Muscle layer of duodenum (tissue), 2 donors: Measurements from ENCODE around the gene WFIKKN1.

Experiments
- H3K27ac ChIP-seq: one replicate; pipeline ENCODE4 v1.7.0; 2013; ENCODE audit warnings: mild to moderate bottlenecking, low read length
- H3K27me3 ChIP-seq: one replicate; pipeline ENCODE4 v1.7.0; 2013; ENCODE audit warnings: low read depth, mild to moderate bottlenecking, control low read depth, low read length
- H3K36me3 ChIP-seq, 2 donors: one replicate each; pipeline ENCODE4 v1.7.0; 2013; ENCODE audit warnings: low read length in 2 of 2, control low read depth in 1 of 2, mild to moderate bottlenecking in 1 of 2; ENCODE audit not compliant: insufficient read depth in 2 of 2, control insufficient read depth in 1 of 2
- H3K4me1 ChIP-seq, 2 donors: one replicate each; pipeline ENCODE4 v1.7.0; 2013; ENCODE audit warnings: low read length in 2 of 2, mild to moderate bottlenecking in 2 of 2, control low read depth in 1 of 2, moderate library complexity in 1 of 2; ENCODE audit not compliant: insufficient read depth in 2 of 2, control insufficient read depth in 1 of 2
- H3K4me3 ChIP-seq, 2 donors: one replicate each; pipeline ENCODE4 v1.7.0; 2013; ENCODE audit warnings: low read length in 2 of 2, low read depth in 1 of 2, mild to moderate bottlenecking in 1 of 2
- H3K9me3 ChIP-seq, 2 donors: one replicate each; pipeline ENCODE4 v1.7.0; 2013; ENCODE audit warnings: low read length in 2 of 2, control low read depth in 1 of 2, mild to moderate bottlenecking in 1 of 2; ENCODE audit not compliant: control insufficient read depth in 1 of 2
- donor health status: healthy.

WFIKKN1 gene

DNA sequence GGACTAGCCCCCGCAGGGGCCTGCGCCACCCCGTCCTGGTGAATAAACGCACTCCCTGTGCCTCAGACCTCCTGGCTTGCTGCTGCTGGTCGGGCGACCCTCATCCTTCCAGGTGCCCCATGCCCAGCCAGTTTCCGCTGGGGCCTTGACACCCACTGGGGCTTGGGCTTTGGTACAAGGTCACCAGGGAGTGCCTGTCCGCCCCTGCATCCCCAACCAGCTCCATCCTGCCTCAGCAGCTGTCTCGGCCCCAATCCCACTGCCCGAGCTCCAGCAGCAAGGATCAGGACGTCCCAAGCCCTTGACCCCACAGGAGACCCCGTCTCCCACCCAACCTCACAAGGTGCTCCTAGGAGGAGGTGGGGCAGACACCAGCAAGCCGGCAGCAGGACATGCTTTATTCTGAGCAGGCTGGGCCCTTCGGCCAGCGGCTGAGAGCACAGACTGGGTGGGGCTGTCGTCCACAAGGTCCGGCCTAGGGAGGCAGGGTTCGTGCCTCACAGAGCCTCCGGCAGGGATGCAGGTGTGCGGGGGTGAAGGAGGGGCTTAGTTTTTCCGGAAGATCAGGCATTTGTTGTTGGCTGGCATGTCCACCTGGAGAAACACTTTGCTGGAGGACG is 3.4 kb downstream of the WFIKKN1 start:
- Histone ChIP-seq H3K27me3 (no peaks in the 10 kb centered on the region), H3K27ac (no peak overlapping the region), H3K9me3 (no peaks in the 10 kb centered on the region), H3K36me3 (peaks cover 0 to 16% of the 10 kb centered on the region in 2 donors), H3K4me1 (peaks cover 0 to 48% of the 10 kb centered on the region in 2 donors), H3K4me3 (no peak overlapping the region)

DNA sequence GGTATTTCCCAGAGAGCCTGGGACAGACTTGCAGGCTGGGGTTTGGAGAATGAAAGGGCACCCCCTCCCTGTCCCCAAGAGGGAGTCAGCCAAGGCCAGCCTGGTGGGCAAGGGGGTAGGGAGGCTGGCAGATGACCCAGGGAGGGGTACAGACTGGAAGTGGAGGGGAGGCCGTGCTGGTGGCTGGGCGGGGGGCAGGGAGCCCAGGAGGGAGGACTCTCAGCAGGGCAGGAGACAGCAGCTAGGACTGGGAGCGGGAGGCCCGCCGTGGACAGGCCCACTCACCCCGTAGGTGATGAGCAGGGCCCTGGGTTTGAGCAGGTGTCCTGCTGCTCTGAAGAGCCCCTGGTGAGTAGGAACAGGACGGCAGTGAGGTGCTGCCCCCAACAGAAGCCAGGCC is 4.2 kb downstream of the WFIKKN1 start:
- H3K4me3 ChIP-seq = peak overlapping the region in 1 of 2 donors; percentile 97
- H3K4me1 ChIP-seq = peaks cover 0 to 43% of the 10 kb centered on the region in 2 donors
- peaks cover 0 to 16% of the 10 kb centered on the region in 2 donors for H3K36me3 ChIP-seq
- H3K27ac ChIP-seq = no peak overlapping the region
- H3K27me3 ChIP-seq = no peaks in the 10 kb centered on the region
- H3K9me3 ChIP-seq = no peaks in the 10 kb centered on the region

DNA sequence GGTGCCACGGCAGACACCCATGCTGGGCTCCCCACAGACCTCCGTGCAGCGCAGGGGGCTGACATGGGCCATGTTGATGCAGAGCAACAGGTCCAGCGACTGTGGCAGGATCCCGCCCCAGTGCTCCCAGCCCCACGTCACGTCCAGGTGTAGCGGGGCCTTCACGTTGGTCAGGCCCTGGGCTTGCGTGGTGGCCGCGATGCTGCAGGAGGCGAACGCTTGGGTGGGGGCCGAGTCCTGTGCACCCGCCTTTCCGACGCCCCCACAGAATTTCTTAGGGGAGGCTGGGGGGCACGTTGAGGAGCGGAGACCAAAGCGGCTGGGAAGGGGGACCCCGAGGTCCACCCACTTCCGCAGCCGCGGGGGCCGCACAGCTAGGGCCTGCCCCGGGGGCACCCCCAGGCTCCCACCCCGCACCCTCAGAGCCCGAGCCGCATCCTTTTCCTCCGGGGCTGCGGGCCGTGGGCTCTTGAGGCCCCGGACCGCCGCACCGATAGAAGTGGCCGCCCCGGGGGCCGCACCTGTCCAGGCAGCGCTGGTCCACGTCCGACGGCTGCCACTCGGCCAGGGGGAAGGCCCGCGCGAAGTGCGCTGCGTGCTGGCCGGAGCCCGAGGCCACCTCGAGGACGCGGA is 4.9 kb downstream of the WFIKKN1 start:
- Histone ChIP-seq H3K4me3 (peak overlapping the region; percentile 74 to 97), H3K4me1 (peaks cover 0 to 36% of the 10 kb centered on the region in 2 donors), H3K27ac (no peak overlapping the region), H3K27me3 (no peaks in the 10 kb centered on the region), H3K36me3 (peaks cover 0 to 16% of the 10 kb centered on the region in 2 donors), H3K9me3 (no peaks in the 10 kb centered on the region)

DNA sequence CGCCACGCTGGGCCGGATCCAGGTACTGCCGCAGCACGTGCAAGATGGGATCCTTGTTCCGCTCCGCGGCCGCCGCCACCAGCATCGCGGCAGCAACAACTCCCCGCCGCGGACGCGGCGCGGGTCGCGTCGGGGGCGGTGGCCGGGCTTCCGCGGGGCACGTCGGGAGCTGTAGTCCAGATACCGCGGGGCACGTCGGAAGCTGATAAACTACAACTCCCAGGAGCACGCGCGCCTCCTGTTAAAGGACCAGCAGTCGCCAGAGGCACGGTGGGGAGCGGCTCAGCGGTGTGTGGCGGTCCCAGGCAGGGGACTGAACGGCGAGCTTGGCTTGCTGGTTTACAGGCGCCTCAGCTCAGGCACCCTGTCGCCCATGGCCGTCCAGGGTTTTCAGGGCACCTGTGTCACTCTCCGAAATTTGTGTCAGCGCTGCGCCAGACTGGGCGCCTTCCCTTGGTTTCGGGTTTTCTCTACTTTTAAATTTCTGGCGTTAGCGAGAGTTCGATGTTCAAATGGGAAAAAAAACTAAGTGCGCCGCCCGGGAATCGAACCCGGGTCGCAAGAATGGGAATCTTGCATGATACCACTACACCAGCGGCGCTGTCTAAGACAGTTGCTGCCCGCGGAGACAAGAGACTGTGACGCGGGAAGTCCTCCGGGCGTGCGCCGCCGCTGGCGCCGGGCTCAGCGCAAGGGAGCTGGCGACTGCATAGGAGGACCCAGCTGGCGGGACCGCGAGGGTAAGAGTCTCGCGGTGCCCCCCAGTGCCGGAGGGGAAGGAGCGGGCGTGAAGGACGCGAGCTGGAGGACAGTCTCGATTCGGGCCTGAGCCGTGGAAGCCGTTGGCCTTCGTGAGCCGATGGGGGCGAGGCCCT is 5.7 kb downstream of the WFIKKN1 start, which contains the start of gene METTL26:
TSS of gene METTL26 (minus strand) at position 100 of the 875 bp plus-strand sequence. CDS start at position 85, 15 bp downstream.
- Histone ChIP-seq H3K36me3 (peaks cover 0 to 16% of the 10 kb centered on the region in 2 donors), H3K27me3 (no peaks in the 10 kb centered on the region), H3K4me1 (peaks cover 0 to 36% of the 10 kb centered on the region in 2 donors), H3K4me3 (peak within 1 kb of the TSS; percentile 74 to 97), H3K27ac (peak within 1 kb of the TSS; percentile 92), H3K9me3 (no peaks in the 10 kb centered on the region)

DNA sequence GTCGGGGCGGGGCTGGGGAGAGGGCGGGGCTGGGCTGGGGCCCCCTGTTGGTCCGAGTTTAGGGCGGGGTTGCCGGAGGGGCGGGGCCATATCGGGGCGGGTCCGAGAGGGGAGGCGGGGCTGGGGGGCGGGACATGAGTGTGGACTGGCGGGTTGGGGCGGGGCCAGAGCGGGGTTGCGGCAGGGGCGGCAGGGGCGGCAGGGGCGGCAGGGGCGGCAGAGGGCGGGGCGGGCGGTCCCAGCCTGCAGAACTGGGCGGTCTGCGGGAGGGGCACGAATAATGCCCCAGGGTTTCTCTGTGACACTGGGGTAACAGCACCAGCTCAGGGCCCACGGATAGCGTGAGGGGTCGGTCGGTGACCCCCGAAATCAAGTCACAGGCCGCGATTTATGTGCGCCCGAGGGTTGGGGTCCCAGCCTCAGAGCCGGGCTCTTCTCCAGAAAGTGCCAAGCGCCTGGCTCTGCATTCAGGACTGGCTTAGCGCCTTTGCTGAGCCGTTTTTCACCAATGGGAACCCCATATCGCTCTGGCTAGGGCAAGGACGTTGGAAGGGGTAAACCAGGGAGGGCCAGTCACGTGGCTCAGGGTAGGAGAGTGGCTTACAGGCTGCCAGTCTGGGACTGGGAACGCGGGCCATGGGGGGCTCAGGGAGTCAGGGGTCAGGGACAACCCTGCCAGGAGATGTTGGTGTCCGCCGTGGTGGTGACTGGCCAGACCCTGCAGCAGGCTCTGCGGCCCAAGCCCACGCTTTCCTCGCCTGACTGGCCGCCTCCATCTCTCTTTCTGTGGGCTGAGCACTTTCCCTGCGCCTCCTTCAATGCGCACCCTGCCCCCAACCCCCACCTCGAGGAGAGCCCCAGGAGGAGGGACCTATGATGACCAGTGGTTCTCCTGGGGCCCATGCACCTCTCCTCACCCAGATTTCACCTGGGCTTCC is 6.6 kb downstream of the WFIKKN1 start:
- H3K9me3 ChIP-seq = no peaks in the 10 kb centered on the region
- H3K4me3 ChIP-seq = peak overlapping the region; percentile 74 to 97
- H3K36me3 ChIP-seq = peaks cover 0 to 16% of the 10 kb centered on the region in 2 donors
- no peaks in the 10 kb centered on the region for H3K27me3 ChIP-seq
- peak overlapping the region; percentile 92 for H3K27ac ChIP-seq
- peaks cover 0 to 36% of the 10 kb centered on the region in 2 donors for H3K4me1 ChIP-seq

DNA sequence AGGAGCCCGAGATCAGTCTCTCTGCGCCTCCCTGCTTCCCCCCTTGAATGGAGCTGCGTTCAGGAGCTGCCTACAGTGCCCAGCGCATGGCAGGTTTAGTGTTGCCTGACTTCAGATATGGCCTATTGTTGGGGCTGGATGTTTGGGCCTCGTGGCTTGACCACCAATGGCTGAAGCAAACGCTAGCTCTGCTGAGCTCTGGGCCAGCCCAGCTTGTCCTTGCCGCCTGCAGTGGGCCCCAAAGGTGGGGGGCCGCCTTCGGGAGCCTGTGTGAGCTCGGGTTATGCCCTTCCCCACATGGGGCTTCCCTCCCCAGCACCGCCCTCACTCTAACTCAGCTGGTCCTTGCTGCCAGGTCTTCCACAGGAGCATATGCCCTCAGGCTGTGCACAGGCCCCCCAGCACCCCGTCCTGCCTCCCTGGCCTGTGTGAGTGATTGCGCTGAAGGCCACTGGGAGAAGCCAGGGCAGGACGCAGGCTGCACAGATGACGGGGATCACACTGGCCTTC is 7.3 kb downstream of the WFIKKN1 start:
- peak overlapping the region in 1 of 2 donors; percentile 97 for H3K4me3 ChIP-seq

DNA sequence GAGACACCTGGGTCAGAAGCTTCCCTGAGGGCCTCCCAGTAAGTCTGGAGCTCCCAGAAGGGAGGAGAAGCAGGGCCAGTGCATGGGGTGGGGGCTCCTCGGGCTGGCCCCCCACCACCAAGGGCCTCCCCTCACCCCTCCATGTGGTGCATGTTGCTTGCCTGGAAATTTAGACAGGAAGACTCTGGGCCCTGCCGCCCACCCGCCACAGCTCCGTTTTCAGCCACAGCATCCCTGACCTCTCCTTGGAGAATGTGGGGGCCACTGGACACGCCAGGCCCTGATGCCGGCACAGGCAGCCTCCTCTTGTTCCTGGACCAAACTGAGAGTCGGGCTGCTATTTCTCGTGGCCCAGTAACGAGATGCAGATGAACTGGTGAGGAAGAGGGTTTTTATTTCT is 8.1 kb downstream of the WFIKKN1 start:
- Histone ChIP-seq H3K9me3 (no peaks in the 10 kb centered on the region), H3K27me3 (no peaks in the 10 kb centered on the region), H3K4me3 (no peak overlapping the region), H3K36me3 (peaks cover 0 to 4% of the 10 kb centered on the region in 2 donors), H3K27ac (no peak overlapping the region), H3K4me1 (peaks cover 0 to 48% of the 10 kb centered on the region in 2 donors)

More for the DNA sequence above, 7.3 kb downstream of the WFIKKN1 start:
- no peak overlapping the region for H3K27ac ChIP-seq
- H3K4me1 ChIP-seq = peaks cover 0 to 43% of the 10 kb centered on the region in 2 donors
- H3K27me3 ChIP-seq = no peaks in the 10 kb centered on the region
- H3K9me3 ChIP-seq = no peaks in the 10 kb centered on the region
- H3K36me3 ChIP-seq = peaks cover 0 to 12% of the 10 kb centered on the region in 2 donors

DNA sequence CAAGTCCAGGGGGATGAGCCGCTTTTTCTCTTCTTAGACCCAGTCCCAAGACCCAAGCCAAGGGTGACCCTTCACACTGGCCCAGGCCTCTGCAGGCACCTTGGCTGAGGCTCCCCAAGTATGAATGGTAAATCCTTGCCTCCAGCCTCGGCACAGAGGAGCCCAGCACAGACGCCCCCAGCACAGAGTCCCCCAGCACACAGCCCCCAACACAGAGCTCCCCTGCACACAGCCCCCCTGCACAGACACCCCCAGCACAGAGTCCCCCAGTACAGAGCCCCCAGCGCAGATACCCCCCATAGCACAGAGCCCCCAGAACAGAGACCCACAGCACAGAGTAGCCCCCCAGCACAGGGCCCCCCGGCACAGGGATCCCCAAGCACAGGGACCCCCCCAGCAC is 9.8 kb downstream of the WFIKKN1 start:
- H3K36me3 ChIP-seq = no peaks in the 10 kb centered on the region
- H3K27me3 ChIP-seq = no peaks in the 10 kb centered on the region
- H3K9me3 ChIP-seq = no peaks in the 10 kb centered on the region
- peaks cover 0 to 33% of the 10 kb centered on the region in 2 donors for H3K4me1 ChIP-seq
- no peak overlapping the region for H3K27ac ChIP-seq
- H3K4me3 ChIP-seq = no peak overlapping the region

DNA sequence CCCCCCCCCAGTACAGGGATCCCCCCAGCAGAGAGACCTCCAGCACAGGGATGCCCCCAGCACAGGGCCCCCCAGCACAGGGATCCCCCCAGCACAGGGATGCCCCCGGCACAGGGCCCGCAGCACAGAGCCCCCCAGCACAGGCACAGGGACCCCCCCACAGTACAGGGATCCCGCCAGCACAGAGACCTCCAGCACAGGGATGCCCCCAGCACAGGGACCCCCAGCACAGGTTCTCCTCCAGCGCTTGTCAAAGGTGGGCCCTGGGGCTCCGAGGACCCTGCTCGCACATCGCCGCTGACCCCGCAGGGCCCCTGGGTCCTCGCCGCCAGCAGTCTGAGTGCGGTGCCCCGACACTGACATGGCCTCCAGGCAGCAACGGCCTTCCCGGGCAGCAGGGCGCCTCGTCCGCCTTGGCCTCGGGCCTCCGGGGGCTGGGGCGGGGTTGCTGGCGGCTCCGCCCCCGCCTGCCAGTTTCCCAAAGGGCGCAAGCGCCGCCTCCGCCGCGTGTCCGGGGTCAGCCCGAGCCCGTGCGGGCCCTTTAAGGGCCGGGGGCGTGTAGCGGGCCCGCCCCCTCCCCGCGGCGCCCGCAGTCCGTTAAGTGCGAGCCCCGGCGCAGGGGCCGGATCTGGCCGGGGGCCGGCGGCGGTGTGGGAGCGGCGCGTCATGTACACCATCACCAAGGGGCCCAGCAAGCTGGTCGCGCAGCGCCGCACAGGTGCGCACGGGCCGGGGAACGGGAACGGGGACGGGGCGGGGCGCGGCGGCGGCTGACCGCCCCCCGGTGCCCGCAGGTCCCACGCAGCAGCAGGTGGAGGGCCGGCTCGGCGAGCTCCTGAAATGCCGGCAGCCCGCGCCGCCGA is 10.8 kb downstream of the WFIKKN1 start, which contains the start of gene MCRIP2:
TSS of gene MCRIP2 (plus strand) at position 503 of the 863 bp plus-strand sequence. CDS start at position 667, 164 bp downstream.
- peak within 1 kb of the TSS; percentile 63 to 82 for H3K4me3 ChIP-seq
- no peaks in the 10 kb centered on the region for H3K36me3 ChIP-seq
- H3K4me1 ChIP-seq = peaks cover 0 to 29% of the 10 kb centered on the region in 2 donors
- H3K27ac ChIP-seq = peak within 1 kb of the TSS; percentile 72
- H3K9me3 ChIP-seq = no peaks in the 10 kb centered on the region
- H3K27me3 ChIP-seq = no peaks in the 10 kb centered on the region
